ENCODE results near the gene EIF4G3.

The EIF4G3 gene

GRCh38 chr1:21022279-21023040, 154.2 kb downstream of the EIF4G3 start:
- no peak overlapping the region for H3K9ac ChIP-seq (ENCODE audit: low read depth, low read length)

DNA sequence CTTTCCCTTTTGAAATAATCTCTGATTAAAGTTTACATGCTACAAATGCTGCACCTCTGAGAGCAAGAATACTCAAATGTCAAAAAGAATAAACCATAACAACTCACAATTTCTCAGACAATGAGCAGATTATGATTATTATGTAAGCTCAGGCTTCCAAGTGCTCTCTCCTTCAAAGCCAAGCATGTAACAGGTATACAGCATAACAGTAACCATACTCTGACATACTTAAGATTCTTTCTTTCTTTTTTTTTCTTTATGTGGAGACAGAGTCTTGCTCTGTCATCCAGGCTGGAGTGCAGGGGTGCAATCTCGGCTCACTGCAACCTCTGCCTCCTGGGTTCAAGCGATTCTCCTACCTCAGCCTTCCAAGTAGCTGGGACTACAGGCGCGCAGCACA, 155.4 kb downstream of the EIF4G3 start:
- H3K36me3 ChIP-seq (ENCODE audit: insufficient read depth, low read depth, low read length) = peaks cover 3% of the 10 kb centered on the region; the same call in 1 of the 2 replicates
- H3K27me3 ChIP-seq (ENCODE audit: insufficient read depth, low read length) = no peaks in the 10 kb centered on the region
- H3K9ac ChIP-seq (ENCODE audit: low read depth, low read length) = no peak overlapping the region
- H3K9me3 ChIP-seq (ENCODE audit: insufficient read depth, low read depth, low read length) = no peaks in the 10 kb centered on the region
- no peak overlapping the region for H3K27ac ChIP-seq (ENCODE audit: low read length)
- H3K4me1 ChIP-seq (ENCODE audit: insufficient read depth, low read length) = 0 out of 2 replicates have a peak, but pooled peaks cover 4% of the 10 kb centered on the region
- no peak overlapping the region for H3K4me3 ChIP-seq (ENCODE audit: low read length)

More at GRCh38 chr1:21022279-21023040, 154.2 kb downstream of the EIF4G3 start:
- Histone ChIP-seq H3K4me3 (ENCODE audit: low read length) (no peak overlapping the region), H3K4me1 (ENCODE audit: insufficient read depth, low read length) (0 out of 2 replicates have a peak, but pooled peaks cover 4% of the 10 kb centered on the region), H3K27me3 (ENCODE audit: insufficient read depth, low read length) (no peaks in the 10 kb centered on the region), H3K9me3 (ENCODE audit: insufficient read depth, low read depth, low read length) (no peaks in the 10 kb centered on the region), H3K36me3 (ENCODE audit: insufficient read depth, low read depth, low read length) (peaks cover 3% of the 10 kb centered on the region; the same call in 1 of the 2 replicates), H3K27ac (ENCODE audit: low read length) (no peak overlapping the region)

DNA sequence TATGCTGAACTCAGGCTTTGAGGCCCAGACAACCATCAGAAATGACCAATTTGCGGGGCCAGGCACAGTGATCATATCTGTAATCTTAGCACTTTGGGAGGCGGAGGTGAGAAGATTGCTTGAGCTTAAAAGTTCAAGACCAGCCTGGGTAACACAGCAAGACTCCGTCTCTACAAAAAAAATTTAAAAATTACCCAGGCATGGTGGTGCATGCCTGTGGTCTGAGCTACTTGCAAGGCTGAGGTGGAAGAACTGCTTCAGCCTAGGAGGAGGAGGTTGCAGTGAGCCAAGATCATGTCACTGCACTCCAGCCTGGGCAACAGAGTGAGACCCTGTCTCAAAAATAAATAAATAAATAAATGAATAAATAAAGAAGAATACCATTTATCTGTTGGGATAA, 156.5 kb downstream of the EIF4G3 start:
- Histone ChIP-seq H3K27ac (ENCODE audit: low read length) (no peak overlapping the region), H3K27me3 (ENCODE audit: insufficient read depth, low read length) (no peaks in the 10 kb centered on the region), H3K9me3 (ENCODE audit: insufficient read depth, low read depth, low read length) (no peaks in the 10 kb centered on the region), H3K4me3 (ENCODE audit: low read length) (no peak overlapping the region), H3K9ac (ENCODE audit: low read depth, low read length) (no peak overlapping the region), H3K4me1 (ENCODE audit: insufficient read depth, low read length) (0 out of 2 replicates have a peak, but pooled peaks cover 4% of the 10 kb centered on the region), H3K36me3 (ENCODE audit: insufficient read depth, low read depth, low read length) (no peaks in the 10 kb centered on the region)

GRCh38 chr1:21018673-21019072, 158.0 kb downstream of the EIF4G3 start:
- no peaks in the 10 kb centered on the region for H3K36me3 ChIP-seq (ENCODE audit: insufficient read depth, low read depth, low read length)
- no peaks in the 10 kb centered on the region for H3K9me3 ChIP-seq (ENCODE audit: insufficient read depth, low read depth, low read length)
- no peak overlapping the region for H3K27ac ChIP-seq (ENCODE audit: low read length)
- 0 out of 2 replicates have a peak, but pooled peaks cover 4% of the 10 kb centered on the region for H3K4me1 ChIP-seq (ENCODE audit: insufficient read depth, low read length)
- H3K9ac ChIP-seq (ENCODE audit: low read depth, low read length) = no peak overlapping the region
- no peak overlapping the region for H3K4me3 ChIP-seq (ENCODE audit: low read length)
- H3K27me3 ChIP-seq (ENCODE audit: insufficient read depth, low read length) = no peaks in the 10 kb centered on the region

DNA sequence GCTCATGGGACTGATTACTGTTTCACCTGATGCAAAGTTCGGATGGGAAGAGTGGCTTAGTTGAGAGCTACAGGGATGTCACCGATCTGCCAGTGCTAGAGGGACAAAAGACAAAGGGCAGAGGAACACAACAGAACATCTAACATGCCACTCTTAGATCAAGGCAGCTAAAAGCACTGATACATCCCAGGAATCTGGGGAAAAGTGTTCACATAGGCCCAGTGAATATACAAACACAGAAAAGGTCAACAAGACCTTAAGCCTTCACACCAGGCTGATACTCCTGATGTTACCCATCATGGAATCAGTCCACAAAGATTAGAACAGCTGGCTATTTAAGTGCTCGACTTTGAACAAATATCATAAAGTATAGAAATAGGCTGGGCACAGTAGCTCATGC, 163.2 kb downstream of the EIF4G3 start:
- Histone ChIP-seq H3K9me3 (ENCODE audit: insufficient read depth, low read depth, low read length) (no peaks in the 10 kb centered on the region), H3K27me3 (ENCODE audit: insufficient read depth, low read length) (no peaks in the 10 kb centered on the region), H3K27ac (ENCODE audit: low read length) (no peak overlapping the region), H3K4me1 (ENCODE audit: insufficient read depth, low read length) (no peaks in the 10 kb centered on the region), H3K4me3 (ENCODE audit: low read length) (no peak overlapping the region), H3K9ac (ENCODE audit: low read depth, low read length) (no peak overlapping the region), H3K36me3 (ENCODE audit: insufficient read depth, low read depth, low read length) (no peaks in the 10 kb centered on the region)

GRCh38 chr1:21012937-21013336, 163.8 kb downstream of the EIF4G3 start:
- Histone ChIP-seq H3K4me3 (ENCODE audit: low read length) (no peak overlapping the region), H3K9me3 (ENCODE audit: insufficient read depth, low read depth, low read length) (no peaks in the 10 kb centered on the region), H3K36me3 (ENCODE audit: insufficient read depth, low read depth, low read length) (no peaks in the 10 kb centered on the region), H3K4me1 (ENCODE audit: insufficient read depth, low read length) (no peaks in the 10 kb centered on the region), H3K9ac (ENCODE audit: low read depth, low read length) (no peak overlapping the region), H3K27ac (ENCODE audit: low read length) (no peak overlapping the region), H3K27me3 (ENCODE audit: insufficient read depth, low read length) (no peaks in the 10 kb centered on the region)

- H3K27me3 ChIP-seq (ENCODE audit: insufficient read depth, low read length) = no peaks in the 10 kb centered on the region
- no peaks in the 10 kb centered on the region for H3K36me3 ChIP-seq (ENCODE audit: insufficient read depth, low read depth, low read length)
- H3K4me3 ChIP-seq (ENCODE audit: low read length) = no peak overlapping the region
- no peak overlapping the region for H3K9ac ChIP-seq (ENCODE audit: low read depth, low read length)
- no peak overlapping the region for H3K27ac ChIP-seq (ENCODE audit: low read length)
- H3K9me3 ChIP-seq (ENCODE audit: insufficient read depth, low read depth, low read length) = no peaks in the 10 kb centered on the region
- no peaks in the 10 kb centered on the region for H3K4me1 ChIP-seq (ENCODE audit: insufficient read depth, low read length)
These were observed 168.8 kb downstream of the EIF4G3 start for GRCh38 chr1:21007876-21008275.

GRCh38 chr1:21005466-21006239, 171.0 kb downstream of the EIF4G3 start:
- Histone ChIP-seq H3K36me3 (ENCODE audit: insufficient read depth, low read depth, low read length) (0 out of 2 replicates have a peak, but pooled peaks cover 8% of the 10 kb centered on the region), H3K4me1 (ENCODE audit: insufficient read depth, low read length) (no peaks in the 10 kb centered on the region; the same call in 1 of the 2 replicates), H3K4me3 (ENCODE audit: low read length) (no peak overlapping the region), H3K9me3 (ENCODE audit: insufficient read depth, low read depth, low read length) (no peaks in the 10 kb centered on the region), H3K9ac (ENCODE audit: low read depth, low read length) (no peak overlapping the region), H3K27me3 (ENCODE audit: insufficient read depth, low read length) (no peaks in the 10 kb centered on the region), H3K27ac (ENCODE audit: low read length) (no peak overlapping the region)

DNA sequence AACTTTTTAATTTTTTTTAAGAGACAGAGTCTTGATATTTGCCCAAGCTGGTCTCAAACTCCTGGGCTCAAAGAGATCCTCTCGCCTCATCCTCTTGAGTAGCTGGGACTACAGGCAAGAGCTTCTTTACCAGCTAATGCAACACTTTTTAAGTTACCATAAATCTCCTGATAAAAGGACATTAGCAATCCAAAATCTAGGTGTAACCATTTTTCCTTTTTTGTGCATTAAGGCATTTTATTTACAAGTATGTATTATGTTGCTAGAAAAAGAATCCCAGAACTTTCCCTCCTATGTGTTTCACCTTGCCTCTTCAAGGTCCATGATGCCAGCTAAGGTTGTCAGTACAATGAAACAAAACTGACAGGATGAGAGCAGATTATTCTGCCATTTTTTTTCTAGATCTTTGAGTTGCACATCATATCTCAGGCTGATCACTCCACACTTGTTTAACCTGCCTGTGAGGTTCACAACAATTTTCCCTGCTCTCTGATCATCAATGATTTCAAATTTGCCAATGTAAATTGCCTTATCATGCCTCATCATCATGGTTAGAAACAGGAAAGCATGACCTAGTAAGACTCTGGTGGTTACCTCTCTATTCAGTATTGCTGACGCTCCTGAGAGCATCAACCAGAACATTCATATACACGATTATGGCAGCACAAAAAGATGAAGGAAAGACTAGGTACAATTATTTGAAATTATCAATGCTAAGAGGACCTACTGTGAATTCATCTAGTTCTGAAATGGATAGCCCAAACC, 173.2 kb downstream of the EIF4G3 start:
- no peak overlapping the region for H3K9ac ChIP-seq (ENCODE audit: low read depth, low read length)
- no peaks in the 10 kb centered on the region for H3K9me3 ChIP-seq (ENCODE audit: insufficient read depth, low read depth, low read length)
- H3K27ac ChIP-seq (ENCODE audit: low read length) = no peak overlapping the region
- H3K4me3 ChIP-seq (ENCODE audit: low read length) = no peak overlapping the region
- no peaks in the 10 kb centered on the region; the same call in 1 of the 2 replicates for H3K4me1 ChIP-seq (ENCODE audit: insufficient read depth, low read length)
- 0 out of 2 replicates have a peak, but pooled peaks cover 8% of the 10 kb centered on the region for H3K36me3 ChIP-seq (ENCODE audit: insufficient read depth, low read depth, low read length)
- no peaks in the 10 kb centered on the region for H3K27me3 ChIP-seq (ENCODE audit: insufficient read depth, low read length)

DNA sequence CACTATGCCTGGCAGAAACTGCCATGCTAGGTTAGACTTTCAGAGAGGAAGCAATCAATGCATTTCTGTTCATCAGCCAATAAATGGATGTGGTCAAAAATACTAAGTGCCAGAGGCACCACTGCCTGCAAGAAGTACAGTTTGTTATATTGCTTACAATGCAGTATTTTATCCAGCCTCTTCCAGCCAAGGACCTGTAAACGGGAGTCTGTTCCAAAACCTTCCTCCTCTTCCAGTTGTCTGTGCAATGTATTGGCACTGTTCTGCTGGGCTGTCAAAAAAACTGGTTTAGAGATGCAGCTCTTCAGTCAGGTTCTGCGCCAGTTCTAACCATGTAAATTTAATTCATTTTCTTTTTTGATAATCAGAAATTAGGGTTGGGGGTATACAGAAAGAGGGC, 175.7 kb downstream of the EIF4G3 start:
- Histone ChIP-seq H3K36me3 (ENCODE audit: insufficient read depth, low read depth, low read length) (0 out of 2 replicates have a peak, but pooled peaks cover 8% of the 10 kb centered on the region), H3K9ac (ENCODE audit: low read depth, low read length) (no peak overlapping the region), H3K9me3 (ENCODE audit: insufficient read depth, low read depth, low read length) (no peaks in the 10 kb centered on the region), H3K4me1 (ENCODE audit: insufficient read depth, low read length) (no peaks in the 10 kb centered on the region; the same call in 1 of the 2 replicates), H3K4me3 (ENCODE audit: low read length) (no peak overlapping the region), H3K27me3 (ENCODE audit: insufficient read depth, low read length) (no peaks in the 10 kb centered on the region), H3K27ac (ENCODE audit: low read length) (no peak overlapping the region)

- no peak overlapping the region for H3K4me3 ChIP-seq (ENCODE audit: low read length)
- H3K9ac ChIP-seq (ENCODE audit: low read depth, low read length) = no peak overlapping the region
- 0 out of 2 replicates have a peak, but pooled peaks cover 8% of the 10 kb centered on the region for H3K36me3 ChIP-seq (ENCODE audit: insufficient read depth, low read depth, low read length)
- no peaks in the 10 kb centered on the region for H3K27me3 ChIP-seq (ENCODE audit: insufficient read depth, low read length)
- H3K27ac ChIP-seq (ENCODE audit: low read length) = no peak overlapping the region
- H3K4me1 ChIP-seq (ENCODE audit: insufficient read depth, low read length) = no peaks in the 10 kb centered on the region; the same call in 1 of the 2 replicates
- no peaks in the 10 kb centered on the region for H3K9me3 ChIP-seq (ENCODE audit: insufficient read depth, low read depth, low read length)
These were observed 176.5 kb downstream of the EIF4G3 start for GRCh38 chr1:21000245-21000594.

Data from iPS-20b (cell line).